MM.1S (cell line): ENCODE measurements around the gene GRIK5.

Source experiments
- DNase-seq: peaks from one replicate; pipeline ENCODE4 v3.0.0-alpha.2; 2015
- H2AFZ ChIP-seq: fragments of 300-600 bp; sonication (generic); 2 replicates; pipeline ENCODE4 v1.6.0; 2016; ENCODE audit warnings: antibody characterized with exemption, low read length
- H3F3A ChIP-seq: fragments of 300-600 bp; sonication (generic); 2 replicates; pipeline ENCODE4 v1.6.1; 2016; ENCODE audit warnings: mild to moderate bottlenecking, antibody characterized with exemption, low read length, moderate library complexity, mixed read lengths; ENCODE audit not compliant: insufficient read depth
- H3K27ac ChIP-seq: fragments of 300-600 bp; sonication (generic); 2 replicates; pipeline ENCODE4 v1.5.1; 2016; ENCODE audit warnings: mild to moderate bottlenecking, low read length
- H3K27me3 ChIP-seq: fragments of 300-600 bp; sonication (generic); replicated peaks from 2 replicates; pipeline ENCODE4 v1.6.0; 2016; ENCODE audit warnings: low read length; ENCODE audit not compliant: insufficient read depth
- H3K36me3 ChIP-seq: fragments of 300-600 bp; sonication (generic); replicated peaks from 2 replicates; pipeline ENCODE4 v1.6.1; 2016; ENCODE audit warnings: mild to moderate bottlenecking, low read length, mixed read lengths; ENCODE audit not compliant: insufficient read depth
- H3K4me1 ChIP-seq: fragments of 300-600 bp; sonication (generic); 2 replicates; pipeline ENCODE4 v1.6.1; 2016; ENCODE audit warnings: low read length, mixed read lengths
- H3K4me2 ChIP-seq: fragments of 300-600 bp; sonication (generic); 2 replicates; pipeline ENCODE4 v1.6.0; 2016; ENCODE audit warnings: low read depth, low read length
- H3K4me3 ChIP-seq: fragments of 300-600 bp; sonication (generic); 2 replicates; pipeline ENCODE4 v1.5.1; 2016; ENCODE audit warnings: low read length, mixed read lengths
- H3K79me2 ChIP-seq: fragments of 300-600 bp; sonication (generic); 2 replicates; pipeline ENCODE4 v1.6.1; 2016; ENCODE audit warnings: mixed run types, low read length, mixed read lengths
- H3K9ac ChIP-seq: fragments of 300-600 bp; sonication (generic); 2 replicates; pipeline ENCODE4 v1.6.1; 2016; ENCODE audit warnings: low read length, mixed read lengths
- H3K9me2 ChIP-seq: fragments of 300-600 bp; sonication (generic); replicated peaks from 2 replicates; pipeline ENCODE4 v1.6.1; 2016; ENCODE audit warnings: mild to moderate bottlenecking, low read length, mixed read lengths; ENCODE audit not compliant: insufficient read depth
- H3K9me3 ChIP-seq: fragments of 300-600 bp; sonication (generic); replicated peaks from 2 replicates; pipeline ENCODE4 v1.6.1; 2016; ENCODE audit warnings: mild to moderate bottlenecking, low read length, mixed read lengths; ENCODE audit not compliant: insufficient read depth
- H4K20me1 ChIP-seq: fragments of 300-600 bp; sonication (generic); 2 replicates; pipeline ENCODE4 v1.6.1; 2016; ENCODE audit warnings: mild to moderate bottlenecking, low read length, moderate library complexity, mixed read lengths; ENCODE audit not compliant: insufficient read depth
- EZH2 ChIP-seq: fragments of 300-600 bp; sonication (generic); optimal IDR thresholded peaks from 2 replicates; pipeline ENCODE3; 2017; ENCODE audit warnings: low read depth, mild to moderate bottlenecking, antibody characterized with exemption, low read length, mixed read lengths
- EZH2phosphoT487 ChIP-seq: fragments of 300-600 bp; sonication (generic); IDR thresholded peaks from 2 replicates; pipeline ENCODE4 v1.6.1; 2018; ENCODE audit warnings: antibody characterized with exemption, low read length
- TF ChIP-seq, protein P1 (sequence below): fragments of 300-600 bp; sonication (generic); IDR thresholded peaks from 2 replicates; pipeline ENCODE4 v1.5.1; 2016; ENCODE audit warnings: antibody characterized with exemption, low read length, mixed read lengths

The GRIK5 gene

DNA sequence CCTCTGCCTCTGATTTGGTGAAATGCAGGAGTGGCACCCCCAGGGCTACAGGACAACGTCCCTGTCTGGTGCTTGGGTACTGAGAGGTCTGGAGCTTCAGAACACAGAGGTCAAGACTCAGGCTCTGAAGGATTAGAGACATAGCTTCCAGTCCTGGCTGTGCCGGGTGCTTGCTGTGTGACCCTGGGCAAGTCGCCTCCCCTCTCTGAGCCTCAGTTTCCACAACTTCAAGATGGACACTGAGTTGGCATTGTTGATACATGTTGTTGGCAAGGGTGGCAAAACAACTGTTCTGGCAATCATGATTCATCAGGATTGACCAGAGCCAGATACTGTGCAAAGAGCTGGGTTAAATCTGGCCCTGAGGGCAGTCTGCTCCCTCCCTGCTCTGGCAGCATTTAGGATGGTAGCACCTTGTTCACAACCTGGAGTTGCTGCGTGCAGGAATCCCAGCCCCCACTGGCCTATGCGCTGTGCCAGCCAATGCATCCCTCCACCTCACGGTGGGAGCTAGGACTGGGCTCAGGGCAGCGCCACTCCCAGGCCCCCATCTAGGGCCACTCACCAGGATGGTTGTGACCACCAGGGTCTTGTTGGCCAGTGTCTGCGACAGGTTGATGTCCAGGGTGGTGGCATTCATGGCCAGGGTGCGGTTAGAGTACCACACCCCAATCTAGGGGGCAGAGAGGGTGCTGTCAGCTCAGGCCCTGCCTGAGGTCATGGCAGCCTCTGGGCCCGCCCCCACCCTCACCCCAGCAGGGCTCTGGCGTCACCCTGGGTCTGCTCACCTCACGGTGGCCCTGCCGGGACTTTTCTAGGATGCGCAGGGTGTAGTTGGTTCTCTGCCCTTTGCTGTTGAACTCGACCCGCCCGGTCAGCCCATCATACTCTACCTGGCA, 16.7 kb downstream of the GRIK5 start:
- H3K9ac ChIP-seq: no peak overlapping the region

DNA sequence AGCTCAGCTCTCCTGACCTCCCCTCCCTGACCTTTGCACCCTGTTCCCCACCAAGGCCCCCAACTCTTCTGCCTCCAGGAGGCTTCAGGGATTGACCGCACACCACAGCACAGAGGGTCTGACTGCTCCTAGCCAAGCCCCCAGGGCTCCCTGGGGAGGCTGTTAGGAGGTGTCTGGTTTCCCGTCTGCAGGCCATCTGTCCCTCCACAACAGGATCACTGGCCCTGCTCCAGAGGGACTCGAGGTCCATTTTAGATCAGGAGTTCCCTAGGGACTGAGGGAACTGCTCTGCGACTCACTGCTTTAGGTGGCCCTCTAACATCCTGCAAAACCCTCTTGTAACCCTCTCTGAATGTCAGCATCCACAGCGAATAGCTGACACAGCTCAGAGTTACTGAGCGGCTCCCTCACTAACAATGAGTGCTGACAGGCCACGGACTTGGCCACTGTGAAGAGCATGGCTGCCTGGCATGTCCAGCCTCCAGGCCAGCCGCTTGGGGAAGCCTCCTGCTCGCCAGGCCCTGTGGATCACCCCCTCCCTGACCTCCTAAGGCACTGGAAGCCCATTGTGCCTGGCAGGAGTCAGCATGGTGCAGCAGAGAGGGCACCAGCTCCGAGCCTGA, 17.7 kb downstream of the GRIK5 start:
- Histone ChIP-seq H3F3A (no peaks in the 10 kb centered on the region), H3K9me3 (no peaks in the 10 kb centered on the region), H3K4me2 (no peak overlapping the region), H4K20me1 (no peaks in the 10 kb centered on the region), H3K9me2 (no peaks in the 10 kb centered on the region), H3K9ac (no peak overlapping the region), H3K79me2 (no peaks in the 10 kb centered on the region), H2AFZ (no peak overlapping the region), H3K4me3 (no peak overlapping the region), H3K4me1 (no peaks in the 10 kb centered on the region), H3K27ac (no peak overlapping the region), H3K27me3 (peaks cover 9% of the 10 kb centered on the region; the same call in 1 of the 2 replicates), H3K36me3 (no peaks in the 10 kb centered on the region)
- DNase-seq: no peak
- TF ChIP-seq, protein P1, sequence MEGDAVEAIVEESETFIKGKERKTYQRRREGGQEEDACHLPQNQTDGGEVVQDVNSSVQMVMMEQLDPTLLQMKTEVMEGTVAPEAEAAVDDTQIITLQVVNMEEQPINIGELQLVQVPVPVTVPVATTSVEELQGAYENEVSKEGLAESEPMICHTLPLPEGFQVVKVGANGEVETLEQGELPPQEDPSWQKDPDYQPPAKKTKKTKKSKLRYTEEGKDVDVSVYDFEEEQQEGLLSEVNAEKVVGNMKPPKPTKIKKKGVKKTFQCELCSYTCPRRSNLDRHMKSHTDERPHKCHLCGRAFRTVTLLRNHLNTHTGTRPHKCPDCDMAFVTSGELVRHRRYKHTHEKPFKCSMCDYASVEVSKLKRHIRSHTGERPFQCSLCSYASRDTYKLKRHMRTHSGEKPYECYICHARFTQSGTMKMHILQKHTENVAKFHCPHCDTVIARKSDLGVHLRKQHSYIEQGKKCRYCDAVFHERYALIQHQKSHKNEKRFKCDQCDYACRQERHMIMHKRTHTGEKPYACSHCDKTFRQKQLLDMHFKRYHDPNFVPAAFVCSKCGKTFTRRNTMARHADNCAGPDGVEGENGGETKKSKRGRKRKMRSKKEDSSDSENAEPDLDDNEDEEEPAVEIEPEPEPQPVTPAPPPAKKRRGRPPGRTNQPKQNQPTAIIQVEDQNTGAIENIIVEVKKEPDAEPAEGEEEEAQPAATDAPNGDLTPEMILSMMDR: no peak
- TF ChIP-seq EZH2 (no peak), EZH2phosphoT487 (no peak)

More for the DNA sequence above, 16.7 kb downstream of the GRIK5 start:
- Histone ChIP-seq H3K9me2 (no peaks in the 10 kb centered on the region), H3K79me2 (no peaks in the 10 kb centered on the region), H4K20me1 (no peaks in the 10 kb centered on the region), H3K27me3 (peaks cover 9% of the 10 kb centered on the region; the same call in 1 of the 2 replicates), H3K4me2 (no peak overlapping the region), H3K27ac (no peak overlapping the region), H3K9me3 (no peaks in the 10 kb centered on the region), H3K36me3 (no peaks in the 10 kb centered on the region), H2AFZ (no peak overlapping the region), H3K4me3 (no peak overlapping the region), H3K4me1 (no peaks in the 10 kb centered on the region), H3F3A (no peaks in the 10 kb centered on the region)
- DNase-seq: no peak
- TF ChIP-seq, protein P1: no peak
- TF ChIP-seq EZH2: no peak
- TF ChIP-seq EZH2phosphoT487: no peak

DNA sequence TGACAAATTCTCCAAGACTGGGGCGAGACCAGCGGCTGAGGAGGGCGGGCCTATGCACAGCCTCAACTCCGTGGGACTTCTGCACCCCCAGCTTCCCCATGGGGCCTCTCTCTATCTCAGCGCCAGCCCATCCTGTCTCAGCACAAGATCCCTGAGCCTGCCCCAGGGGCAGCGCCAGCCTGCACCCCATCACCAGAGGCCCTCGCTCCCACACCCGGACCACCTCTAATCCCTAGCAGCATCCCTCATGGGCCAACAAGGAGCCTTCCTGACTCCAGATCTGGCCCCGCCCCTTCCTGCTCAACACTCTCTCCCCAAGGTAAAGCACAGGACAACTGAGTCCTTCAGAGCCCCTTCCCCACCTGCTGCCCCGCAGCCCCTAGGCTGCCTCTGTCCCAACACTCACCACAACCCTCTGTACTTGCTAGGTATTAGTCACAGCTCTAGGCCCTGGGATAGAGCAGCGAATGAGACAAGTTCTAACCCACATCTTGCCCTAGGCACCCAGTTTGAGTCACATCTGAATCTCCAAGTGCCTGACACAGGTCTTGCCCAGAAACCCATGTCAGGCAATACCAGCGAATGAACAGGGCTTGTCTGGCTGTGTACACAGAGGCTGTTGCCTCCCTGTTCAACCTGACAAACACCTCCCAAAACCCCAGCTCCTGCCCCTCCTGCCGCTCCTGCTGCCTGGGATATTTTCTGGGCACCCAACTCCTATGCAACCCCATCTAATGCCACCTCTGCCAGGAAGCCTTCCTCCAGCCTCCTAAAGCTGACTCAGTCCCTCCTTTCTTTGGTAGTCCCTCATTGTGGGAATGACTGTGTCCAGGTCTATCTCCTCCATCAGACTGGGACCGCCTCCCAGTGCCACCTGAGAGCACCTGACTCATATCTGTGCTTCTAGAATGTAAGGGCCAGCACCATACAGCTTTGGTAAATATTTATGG, 18.6 kb downstream of the GRIK5 start:
- H3K9me3 ChIP-seq: no peaks in the 10 kb centered on the region
- no peaks in the 10 kb centered on the region for H3F3A ChIP-seq
- TF ChIP-seq EZH2phosphoT487 (no peak), EZH2 (no peak)
- TF ChIP-seq, protein P1: no peak
- peaks cover 9% of the 10 kb centered on the region; the same call in 1 of the 2 replicates for H3K27me3 ChIP-seq
- no peaks in the 10 kb centered on the region for H3K4me1 ChIP-seq
- no peak overlapping the region for H3K27ac ChIP-seq
- H3K4me2 ChIP-seq: no peak overlapping the region
- no peaks in the 10 kb centered on the region for H3K9me2 ChIP-seq
- no peaks in the 10 kb centered on the region for H4K20me1 ChIP-seq
- DNase-seq: no peak
- H3K4me3 ChIP-seq: no peak overlapping the region
- H2AFZ ChIP-seq: no peak overlapping the region
- H3K36me3 ChIP-seq: no peaks in the 10 kb centered on the region
- H3K9ac ChIP-seq: no peak overlapping the region
- no peaks in the 10 kb centered on the region for H3K79me2 ChIP-seq
